ENCODE measurements around the gene ROBO1. TPM values are rescaled to one million over a fixed set of nuclear protein-coding genes. Genes with fewer than 3 reads are reported as not detected.

The ROBO1 gene
- total RNA-seq, 1 experiment from 2014 or later, result 19.5 TPM

- peak; percentile 82 for DNase-seq (ENCODE audit: low read depth)
These were observed 600.0 kb downstream of the ROBO1 start for GRCh38 chr3:79167651-79168416.

- DNase-seq (ENCODE audit: low read depth), result no peak
These were observed 605.1 kb downstream of the ROBO1 start for GRCh38 chr3:79162653-79163052.

GRCh38 chr3:79161941-79162340 lies 605.9 kb downstream of the ROBO1 start:
- DNase-seq (ENCODE audit: low read depth), result no peak

- DNase-seq (ENCODE audit: low read depth), result no peak
These were observed 607.4 kb downstream of the ROBO1 start for GRCh38 chr3:79160421-79160820.

GRCh38 chr3:79159736-79160135 lies 608.1 kb downstream of the ROBO1 start:
- no peak for DNase-seq (ENCODE audit: low read depth)

GRCh38 chr3:79157191-79157590 lies 610.6 kb downstream of the ROBO1 start:
- DNase-seq (ENCODE audit: low read depth), result no peak

GRCh38 chr3:79154865-79155264 lies 612.9 kb downstream of the ROBO1 start:
- DNase-seq (ENCODE audit: low read depth), result no peak

GRCh38 chr3:79148786-79149185 lies 619.0 kb downstream of the ROBO1 start:
- no peak for DNase-seq (ENCODE audit: low read depth)

GRCh38 chr3:79146024-79146423 lies 621.8 kb downstream of the ROBO1 start:
- no peak for DNase-seq (ENCODE audit: low read depth)

- DNase-seq (ENCODE audit: low read depth), result peak; percentile 32
These were observed 627.1 kb downstream of the ROBO1 start for GRCh38 chr3:79140708-79141107.

- DNase-seq (ENCODE audit: low read depth), result no peak
These were observed 628.3 kb downstream of the ROBO1 start for GRCh38 chr3:79139395-79140068.

GRCh38 chr3:79125313-79125984 lies 642.3 kb downstream of the ROBO1 start:
- no peak for DNase-seq (ENCODE audit: low read depth)

- no peak for DNase-seq (ENCODE audit: low read depth)
These were observed 652.3 kb downstream of the ROBO1 start for GRCh38 chr3:79115458-79115857.

- DNase-seq (ENCODE audit: low read depth), result peak; percentile 14
These were observed 653.9 kb downstream of the ROBO1 start for GRCh38 chr3:79113876-79114275.

- DNase-seq (ENCODE audit: low read depth), result no peak
These were observed 656.3 kb downstream of the ROBO1 start for GRCh38 chr3:79111375-79112052.

GRCh38 chr3:79109754-79110153 lies 658.0 kb downstream of the ROBO1 start:
- DNase-seq (ENCODE audit: low read depth), result no peak

- no peak for DNase-seq (ENCODE audit: low read depth)
These were observed 664.5 kb downstream of the ROBO1 start for GRCh38 chr3:79103307-79103706.

GRCh38 chr3:79097964-79098660 lies 669.7 kb downstream of the ROBO1 start:
- DNase-seq (ENCODE audit: low read depth), result no peak

GRCh38 chr3:79094654-79095053 lies 673.1 kb downstream of the ROBO1 start:
- DNase-seq (ENCODE audit: low read depth), result no peak

- DNase-seq (ENCODE audit: low read depth), result peak; percentile 45
These were observed 681.3 kb downstream of the ROBO1 start for GRCh38 chr3:79086514-79086913.

- DNase-seq (ENCODE audit: low read depth), result no peak
These were observed 682.6 kb downstream of the ROBO1 start for GRCh38 chr3:79085171-79085570.

- no peak for DNase-seq (ENCODE audit: low read depth)
These were observed 686.5 kb downstream of the ROBO1 start for GRCh38 chr3:79081335-79081734.

All from Daoy (cell line).